IPS-18a (cell line): ENCODE results near the gene SWI5.

Experiments
- H3K27ac ChIP-seq: one replicate; pipeline ENCODE4 v1.5.1; 2013; ENCODE audit warnings: low read length
- H3K27me3 ChIP-seq: one replicate; pipeline ENCODE4 v1.6.1; 2013; ENCODE audit warnings: mild to moderate bottlenecking, low read length; ENCODE audit not compliant: control insufficient read depth, insufficient read depth
- H3K36me3 ChIP-seq: one replicate; pipeline ENCODE4 v1.6.1; 2013; ENCODE audit warnings: low read depth, low read length; ENCODE audit not compliant: control insufficient read depth
- H3K4me1 ChIP-seq: one replicate; pipeline ENCODE4 v1.6.1; 2013; ENCODE audit warnings: low read depth, low read length; ENCODE audit not compliant: control insufficient read depth
- H3K4me3 ChIP-seq: one replicate; pipeline ENCODE4 v1.5.1; 2013; ENCODE audit warnings: low read length
- H3K9ac ChIP-seq: one replicate; pipeline ENCODE4 v1.6.1; 2013; ENCODE audit warnings: mild to moderate bottlenecking, low read length, moderate library complexity
- H3K9me3 ChIP-seq: one replicate; pipeline ENCODE4 v1.6.1; 2013; ENCODE audit warnings: low read depth, low read length; ENCODE audit not compliant: control insufficient read depth

Gene SWI5

GRCh38 chr9:128253991-128254346 is 22.1 kb upstream of the SWI5 start:
- H3K4me3 ChIP-seq: no peak overlapping the region
- H3K36me3 ChIP-seq: peaks cover 13% of the 10 kb centered on the region
- H3K9me3 ChIP-seq: no peaks in the 10 kb centered on the region
- no peaks in the 10 kb centered on the region for H3K27me3 ChIP-seq
- H3K9ac ChIP-seq: no peak overlapping the region
- H3K27ac ChIP-seq: no peak overlapping the region
- H3K4me1 ChIP-seq: peaks cover 3% of the 10 kb centered on the region

GRCh38 chr9:128254362-128254761 is 21.7 kb upstream of the SWI5 start:
- Histone ChIP-seq H3K9ac (no peak overlapping the region), H3K27me3 (no peaks in the 10 kb centered on the region), H3K9me3 (no peaks in the 10 kb centered on the region), H3K4me1 (peaks cover 3% of the 10 kb centered on the region), H3K4me3 (no peak overlapping the region), H3K27ac (no peak overlapping the region), H3K36me3 (peaks cover 14% of the 10 kb centered on the region)

- H3K9ac ChIP-seq: no peak overlapping the region
- no peak overlapping the region for H3K4me3 ChIP-seq
- no peaks in the 10 kb centered on the region for H3K9me3 ChIP-seq
- H3K36me3 ChIP-seq: peaks cover 17% of the 10 kb centered on the region
- no peak overlapping the region for H3K27ac ChIP-seq
- no peaks in the 10 kb centered on the region for H3K27me3 ChIP-seq
- H3K4me1 ChIP-seq: peaks cover 3% of the 10 kb centered on the region
These were observed 21.0 kb upstream of the SWI5 start for GRCh38 chr9:128254855-128255759.

- Histone ChIP-seq H3K9me3 (no peaks in the 10 kb centered on the region), H3K4me1 (peaks cover 3% of the 10 kb centered on the region), H3K36me3 (peaks cover 34% of the 10 kb centered on the region), H3K27me3 (no peaks in the 10 kb centered on the region), H3K4me3 (no peak overlapping the region), H3K9ac (no peak overlapping the region), H3K27ac (no peak overlapping the region)
These were observed 18.8 kb upstream of the SWI5 start for GRCh38 chr9:128257086-128257825.

GRCh38 chr9:128257907-128258306 is 18.2 kb upstream of the SWI5 start:
- Histone ChIP-seq H3K4me3 (no peak overlapping the region), H3K27me3 (no peaks in the 10 kb centered on the region), H3K9ac (no peak overlapping the region), H3K36me3 (peaks cover 39% of the 10 kb centered on the region), H3K9me3 (no peaks in the 10 kb centered on the region), H3K4me1 (peaks cover 3% of the 10 kb centered on the region), H3K27ac (no peak overlapping the region)

- H3K4me3 ChIP-seq: no peak overlapping the region
- peaks cover 3% of the 10 kb centered on the region for H3K4me1 ChIP-seq
- H3K9me3 ChIP-seq: no peaks in the 10 kb centered on the region
- H3K27ac ChIP-seq: no peak overlapping the region
- H3K9ac ChIP-seq: no peak overlapping the region
- no peaks in the 10 kb centered on the region for H3K27me3 ChIP-seq
- H3K36me3 ChIP-seq: peaks cover 39% of the 10 kb centered on the region
These were observed 17.8 kb upstream of the SWI5 start for GRCh38 chr9:128258326-128258725.

GRCh38 chr9:128259156-128259555 is 16.9 kb upstream of the SWI5 start:
- Histone ChIP-seq H3K4me1 (peaks cover 3% of the 10 kb centered on the region), H3K27ac (no peak overlapping the region), H3K27me3 (no peaks in the 10 kb centered on the region), H3K9me3 (no peaks in the 10 kb centered on the region), H3K36me3 (peaks cover 39% of the 10 kb centered on the region), H3K4me3 (no peak overlapping the region), H3K9ac (no peak overlapping the region)

- Histone ChIP-seq H3K9me3 (no peaks in the 10 kb centered on the region), H3K4me1 (no peaks in the 10 kb centered on the region), H3K27me3 (no peaks in the 10 kb centered on the region), H3K9ac (no peak overlapping the region), H3K36me3 (peaks cover 42% of the 10 kb centered on the region), H3K4me3 (no peak overlapping the region), H3K27ac (no peak overlapping the region)
These were observed 15.7 kb upstream of the SWI5 start for GRCh38 chr9:128260340-128260739.

GRCh38 chr9:128262687-128263086 is 13.4 kb upstream of the SWI5 start:
- peaks cover 36% of the 10 kb centered on the region for H3K36me3 ChIP-seq
- no peak overlapping the region for H3K27ac ChIP-seq
- no peak overlapping the region for H3K9ac ChIP-seq
- H3K4me3 ChIP-seq: no peak overlapping the region
- H3K27me3 ChIP-seq: no peaks in the 10 kb centered on the region
- H3K9me3 ChIP-seq: no peaks in the 10 kb centered on the region
- no peaks in the 10 kb centered on the region for H3K4me1 ChIP-seq

GRCh38 chr9:128265348-128265847 is 10.7 kb upstream of the SWI5 start:
- H3K9ac ChIP-seq: no peak overlapping the region
- no peaks in the 10 kb centered on the region for H3K9me3 ChIP-seq
- no peak overlapping the region for H3K4me3 ChIP-seq
- no peak overlapping the region for H3K27ac ChIP-seq
- no peaks in the 10 kb centered on the region for H3K4me1 ChIP-seq
- peaks cover 26% of the 10 kb centered on the region for H3K36me3 ChIP-seq
- H3K27me3 ChIP-seq: no peaks in the 10 kb centered on the region

GRCh38 chr9:128266868-128267590 is 9.0 kb upstream of the SWI5 start:
- Histone ChIP-seq H3K9ac (no peak overlapping the region), H3K27me3 (no peaks in the 10 kb centered on the region), H3K27ac (no peak overlapping the region), H3K4me3 (no peak overlapping the region), H3K36me3 (peaks cover 13% of the 10 kb centered on the region), H3K9me3 (no peaks in the 10 kb centered on the region), H3K4me1 (no peaks in the 10 kb centered on the region)
